H9 (cell line): ENCODE measurements around the gene TDO2. TPM values are rescaled to one million over a fixed set of nuclear protein-coding genes. Genes with fewer than 3 reads are reported as not detected.

Experiments used
- DNase-seq: peaks from one replicate; pipeline ENCODE4 v3.0.0-alpha.2; 2017
- H2AFZ ChIP-seq: one replicate; pipeline ENCODE4 v1.6.1; 2013; ENCODE audit warnings: mild to moderate bottlenecking, low read length, control low read depth, moderate library complexity
- H2AK5ac ChIP-seq: 2 replicates; pipeline ENCODE4 v1.6.1; 2013; ENCODE audit warnings: low read length, control low read depth, mixed read lengths; ENCODE audit not compliant: insufficient read length
- H2BK120ac ChIP-seq: one replicate; pipeline ENCODE4 v1.6.1; 2013; ENCODE audit warnings: low read depth, mild to moderate bottlenecking, low read length, control low read depth, inconsistent platforms; ENCODE audit not compliant: poor library complexity, severe bottlenecking
- H2BK12ac ChIP-seq: 2 replicates; pipeline ENCODE4 v1.6.1; 2013; ENCODE audit warnings: low read length, control low read depth, mixed read lengths, low read depth; ENCODE audit not compliant: insufficient read length
- H2BK15ac ChIP-seq: 2 replicates; pipeline ENCODE4 v1.6.1; 2013; ENCODE audit warnings: low read depth, low read length, control low read depth
- H2BK20ac ChIP-seq: one replicate; pipeline ENCODE4 v1.6.1; 2013; ENCODE audit warnings: low read depth, mild to moderate bottlenecking, low read length, control low read depth, inconsistent platforms; ENCODE audit not compliant: poor library complexity, severe bottlenecking
- H2BK5ac ChIP-seq: 2 replicates; pipeline ENCODE4 v1.6.1; 2013; ENCODE audit warnings: low read length, control low read depth, mixed read lengths; ENCODE audit not compliant: insufficient read length
- H3K14ac ChIP-seq: 2 replicates; pipeline ENCODE4 v1.6.1; 2013; ENCODE audit warnings: low read length, control low read depth; ENCODE audit not compliant: insufficient read depth
- H3K18ac ChIP-seq: 2 replicates; pipeline ENCODE4 v1.6.1; 2013; ENCODE audit warnings: low read depth, mild to moderate bottlenecking, mixed read lengths, low read length, control low read depth; ENCODE audit not compliant: insufficient read length
- H3K23ac ChIP-seq: 2 replicates; pipeline ENCODE4 v1.6.1; 2013; ENCODE audit warnings: low read length, control low read depth, mixed read lengths, low read depth; ENCODE audit not compliant: insufficient read length
- H3K23me2 ChIP-seq: 2 replicates; pipeline ENCODE4 v1.6.1; 2013; ENCODE audit warnings: low read depth, mild to moderate bottlenecking, mixed read lengths, low read length, control low read depth; ENCODE audit not compliant: insufficient read length, poor library complexity, severe bottlenecking
- H3K27ac ChIP-seq: 2 replicates; pipeline ENCODE4 v1.5.1; 2013; ENCODE audit warnings: low read length, control low read depth, mixed read lengths, low read depth; ENCODE audit not compliant: insufficient read length
- H3K27me3 ChIP-seq: 2 replicates; pipeline ENCODE4 v1.6.1; 2013; ENCODE audit warnings: low read length, control low read depth, inconsistent platforms; ENCODE audit not compliant: insufficient read depth
- H3K4ac ChIP-seq: 2 replicates; pipeline ENCODE4 v1.6.1; 2013; ENCODE audit warnings: low read depth, mild to moderate bottlenecking, control low read depth, inconsistent platforms, low read length, moderate library complexity
- H3K4me1 ChIP-seq: 2 replicates; pipeline ENCODE4 v1.6.1; 2013; ENCODE audit warnings: low read length, control low read depth, inconsistent platforms; ENCODE audit not compliant: insufficient read depth
- H3K4me2 ChIP-seq: 2 replicates; pipeline ENCODE4 v1.6.1; 2013; ENCODE audit warnings: low read length, control low read depth, mixed read lengths; ENCODE audit not compliant: insufficient read length, insufficient read depth
- H3K56ac ChIP-seq: 2 replicates; pipeline ENCODE4 v1.6.1; 2013; ENCODE audit warnings: low read depth, mild to moderate bottlenecking, mixed read lengths, low read length, control low read depth; ENCODE audit not compliant: insufficient read length
- H3K79me1 ChIP-seq: 2 replicates; pipeline ENCODE4 v1.6.1; 2013; ENCODE audit warnings: low read depth, mild to moderate bottlenecking, moderate library complexity, low read length, control low read depth, inconsistent platforms; ENCODE audit not compliant: insufficient read depth, poor library complexity, severe bottlenecking
- H3K79me2 ChIP-seq: 2 replicates; pipeline ENCODE4 v1.6.1; 2013; ENCODE audit warnings: low read length, control low read depth, inconsistent platforms; ENCODE audit not compliant: insufficient read depth
- H3K9ac ChIP-seq: 2 replicates; pipeline ENCODE4 v1.6.1; 2013; ENCODE audit warnings: low read length, control low read depth, mixed read lengths; ENCODE audit not compliant: insufficient read length; ENCODE audit errors: extremely low read depth
- H3K9me3 ChIP-seq: one replicate; pipeline ENCODE4 v1.6.1; 2013; ENCODE audit warnings: low read depth, low read length, inconsistent platforms; ENCODE audit not compliant: control insufficient read depth
- H3T11ph ChIP-seq: one replicate; pipeline ENCODE4 v1.6.1; 2013; ENCODE audit warnings: mild to moderate bottlenecking, low read length, control low read depth, inconsistent platforms
- H4K20me1 ChIP-seq: one replicate; pipeline ENCODE4 v1.6.1; 2013; ENCODE audit not compliant: control insufficient read depth, insufficient read length, insufficient read depth
- H4K5ac ChIP-seq: 2 replicates; pipeline ENCODE4 v1.6.1; 2013; ENCODE audit warnings: low read depth, mild to moderate bottlenecking, mixed read lengths, low read length, control low read depth; ENCODE audit not compliant: insufficient read length
- H4K8ac ChIP-seq: replicated peaks from 2 replicates; pipeline ENCODE4 v1.6.1; 2013; ENCODE audit warnings: low read length, control low read depth, mixed read lengths, low read depth; ENCODE audit not compliant: insufficient read length
- H4K91ac ChIP-seq: 2 replicates; pipeline ENCODE4 v1.6.1; 2013; ENCODE audit warnings: low read depth, mild to moderate bottlenecking, moderate library complexity, mixed read lengths, low read length, control low read depth; ENCODE audit not compliant: insufficient read length
- H3K27ac Mint-ChIP-seq, 3 experiments: 2 replicates in 2 of 3; 3 replicates in 1 of 3; pipeline ENCODE4 v1.8.0; 2020 to 2021; ENCODE audit warnings: mixed read lengths in 3 of 3, mild to moderate bottlenecking in 1 of 3, moderate library complexity in 1 of 3
- H3K27me3 Mint-ChIP-seq: 2 replicates; pipeline ENCODE4 v1.8.0; 2021; ENCODE audit warnings: low read depth, mild to moderate bottlenecking, moderate library complexity, mixed read lengths
- H3K36me3 Mint-ChIP-seq, 3 experiments: 2 replicates in 2 of 3; 3 replicates in 1 of 3; pipeline ENCODE4 v1.8.0; 2020 to 2021; ENCODE audit warnings: low read depth in 3 of 3, mixed read lengths in 3 of 3; ENCODE audit not compliant: insufficient read depth in 1 of 3
- H3K4me1 Mint-ChIP-seq, 2 experiments: 2 replicates each; pipeline ENCODE4 v1.8.0; 2020; ENCODE audit warnings: mixed read lengths in 2 of 2
- H3K4me3 Mint-ChIP-seq, 2 experiments: 2 replicates in 1 of 2; 3 replicates in 1 of 2; pipeline ENCODE4 v1.8.0; 2020 to 2021; ENCODE audit warnings: mild to moderate bottlenecking in 2 of 2, mixed read lengths in 2 of 2, moderate library complexity in 1 of 2
- H3K9me3 Mint-ChIP-seq, 2 experiments: 2 replicates in 1 of 2; 3 replicates in 1 of 2; pipeline ENCODE4 v1.8.0; 2020; ENCODE audit warnings: mild to moderate bottlenecking in 2 of 2, mixed read lengths in 2 of 2, moderate library complexity in 1 of 2
- WGBS: extraction: QIAGEN DNeasy Blood & Tissue Kit; methylation state at CpG from one replicate; pipeline ENCODE4 v1.1.7; 2013; ENCODE audit warnings: missing lambda C conversion rate, low lambda C conversion rate, mixed read lengths; ENCODE audit not compliant: insufficient read length; ENCODE audit errors: extremely low coverage; 5-methylcytosine and 5-hydroxymethylcytosine counted together
- total RNA-seq: library from RNA; stranded (reverse); gene quantifications from 2 replicates; pipeline ENCODE4 v1.2.1, GENCODE V29; 2021
- TF ChIP-seq, protein P1 (sequence below): fragments of 200-600 bp; sonication (generic); conservative IDR thresholded peaks from 3 replicates; pipeline ENCODE4 v1.8.0; 2021; ENCODE audit warnings: antibody characterized with exemption, mild to moderate bottlenecking

Gene TDO2
- total RNA-seq, 1 experiment from 2014 or later: not detected

DNA sequence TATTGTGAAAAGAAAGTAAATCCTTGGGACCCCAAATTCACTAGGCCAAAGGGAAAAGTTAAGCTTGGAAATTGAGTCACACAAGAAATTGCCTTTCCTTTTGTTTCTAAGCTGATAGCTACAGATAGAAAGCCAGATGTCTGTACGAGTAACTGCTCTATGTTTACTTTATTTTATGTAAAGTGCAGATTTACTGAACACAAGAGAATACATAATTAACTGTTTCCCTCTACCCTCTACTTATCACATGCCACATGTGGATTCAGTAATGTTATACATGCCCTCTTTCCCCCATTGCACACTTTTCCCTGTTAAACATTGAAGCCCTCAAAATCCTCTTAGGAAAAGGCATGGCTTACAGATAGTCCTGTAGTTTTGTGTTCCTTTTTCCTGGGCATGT is 16.5 kb upstream of the TDO2 start:
- no peak overlapping the region for H4K91ac ChIP-seq
- H3K9me3 Mint-ChIP-seq: peaks cover 23 to 34% of the 10 kb centered on the region in 2 experiments
- no peak for DNase-seq
- no peak overlapping the region for H2AK5ac ChIP-seq
- no peak overlapping the region for H3T11ph ChIP-seq
- H3K23ac ChIP-seq: no peak overlapping the region
- H4K20me1 ChIP-seq: no peaks in the 10 kb centered on the region
- peaks cover 17 to 25% (median 19%) of the 10 kb centered on the region in 3 experiments for H3K36me3 Mint-ChIP-seq
- no peak overlapping the region for H3K56ac ChIP-seq
- TF ChIP-seq, protein P1, sequence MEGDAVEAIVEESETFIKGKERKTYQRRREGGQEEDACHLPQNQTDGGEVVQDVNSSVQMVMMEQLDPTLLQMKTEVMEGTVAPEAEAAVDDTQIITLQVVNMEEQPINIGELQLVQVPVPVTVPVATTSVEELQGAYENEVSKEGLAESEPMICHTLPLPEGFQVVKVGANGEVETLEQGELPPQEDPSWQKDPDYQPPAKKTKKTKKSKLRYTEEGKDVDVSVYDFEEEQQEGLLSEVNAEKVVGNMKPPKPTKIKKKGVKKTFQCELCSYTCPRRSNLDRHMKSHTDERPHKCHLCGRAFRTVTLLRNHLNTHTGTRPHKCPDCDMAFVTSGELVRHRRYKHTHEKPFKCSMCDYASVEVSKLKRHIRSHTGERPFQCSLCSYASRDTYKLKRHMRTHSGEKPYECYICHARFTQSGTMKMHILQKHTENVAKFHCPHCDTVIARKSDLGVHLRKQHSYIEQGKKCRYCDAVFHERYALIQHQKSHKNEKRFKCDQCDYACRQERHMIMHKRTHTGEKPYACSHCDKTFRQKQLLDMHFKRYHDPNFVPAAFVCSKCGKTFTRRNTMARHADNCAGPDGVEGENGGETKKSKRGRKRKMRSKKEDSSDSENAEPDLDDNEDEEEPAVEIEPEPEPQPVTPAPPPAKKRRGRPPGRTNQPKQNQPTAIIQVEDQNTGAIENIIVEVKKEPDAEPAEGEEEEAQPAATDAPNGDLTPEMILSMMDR: no peak
- peaks cover 12% of the 10 kb centered on the region for H3K9me3 ChIP-seq
- no peaks in the 10 kb centered on the region; the same call in 1 of the 2 replicates for H3K27me3 Mint-ChIP-seq
- H3K14ac ChIP-seq: no peak overlapping the region
- no peak overlapping the region for H4K5ac ChIP-seq
- H3K4me1 Mint-ChIP-seq: peaks cover 2 to 4% of the 10 kb centered on the region in 2 experiments; a peak in 2 of 4 replicates
- no peak overlapping the region for H2BK12ac ChIP-seq
- H3K4me1 ChIP-seq: no peaks in the 10 kb centered on the region
- no peak overlapping the region for H3K4ac ChIP-seq
- H3K79me2 ChIP-seq: no peaks in the 10 kb centered on the region
- no peak overlapping the region for H2BK5ac ChIP-seq
- no peak overlapping the region for H3K9ac ChIP-seq
- no peak overlapping the region for H2BK120ac ChIP-seq
- H2AFZ ChIP-seq: no peak overlapping the region
- H3K18ac ChIP-seq: no peak overlapping the region
- WGBS: no CpG with 5 or more reads among the region's 1 CpG
- H3K27ac ChIP-seq: no peak overlapping the region
- H3K4me2 ChIP-seq: no peak overlapping the region
- no peak overlapping the region for H3K27ac Mint-ChIP-seq
- H2BK15ac ChIP-seq: no peak overlapping the region
- H3K23me2 ChIP-seq: no peaks in the 10 kb centered on the region
- H3K79me1 ChIP-seq: no peaks in the 10 kb centered on the region
- H3K27me3 ChIP-seq: no peaks in the 10 kb centered on the region
- no peak overlapping the region for H3K4me3 Mint-ChIP-seq
- H4K8ac ChIP-seq: no peak overlapping the region
- H2BK20ac ChIP-seq: no peak overlapping the region
